Skin epidermis (tissue), 12 donors: ENCODE data around the gene ING3.
"Not testable (repeated sequence)": the region's sequence is repeated elsewhere in the genome, so short reads cannot be mapped to it uniquely, and the experiment has no call there.

Source experiments
- H3K27ac ChIP-seq, 21 experiments: fragments of 200-600 bp; sonication (generic) in 11 of 21; one replicate each; pipeline ENCODE4 v1.5.0; 2020; ENCODE audit warnings: mild to moderate bottlenecking in 3 of 21, inconsistent platforms in 2 of 21, moderate library complexity in 2 of 21
- H3K4me3 ChIP-seq, 7 experiments: fragments of 200-600 bp; sonication (generic) in 2 of 7; one replicate each; pipeline ENCODE4 v1.5.0; 2020; ENCODE audit warnings: inconsistent platforms in 2 of 7, mild to moderate bottlenecking in 2 of 7, moderate library complexity in 1 of 7

ING3 gene

GRCh38 chr7:120998996-120999565 lies 48.5 kb downstream of the ING3 start:
- Histone ChIP-seq H3K27ac (no peak overlapping the region), H3K4me3 (no peak overlapping the region)

GRCh38 chr7:121000081-121000983 lies 49.8 kb downstream of the ING3 start:
- Histone ChIP-seq H3K27ac (peak overlapping the region in 5 of 21 experiments; percentile 0 to 31 (median 22)), H3K4me3 (no peak overlapping the region)

GRCh38 chr7:121001234-121001906 lies 50.8 kb downstream of the ING3 start:
- Histone ChIP-seq H3K27ac (no peak overlapping the region), H3K4me3 (no peak overlapping the region)

GRCh38 chr7:121002048-121002756 lies 51.6 kb downstream of the ING3 start:
- no peak overlapping the region for H3K27ac ChIP-seq

GRCh38 chr7:121002757-121003200 lies 52.2 kb downstream of the ING3 start:
- H3K27ac ChIP-seq = no peak overlapping the region
- H3K4me3 ChIP-seq = no peak overlapping the region

More at GRCh38 chr7:121002048-121002756, 51.6 kb downstream of the ING3 start:
- no peak overlapping the region for H3K4me3 ChIP-seq

GRCh38 chr7:121003986-121004685 lies 53.6 kb downstream of the ING3 start:
- Histone ChIP-seq H3K4me3 (no peak overlapping the region), H3K27ac (no peak overlapping the region)

GRCh38 chr7:121005058-121005457 lies 54.5 kb downstream of the ING3 start:
- not testable (repeated sequence) for H3K27ac ChIP-seq

GRCh38 chr7:121005996-121006584 lies 55.5 kb downstream of the ING3 start:
- Histone ChIP-seq H3K4me3 (no peak overlapping the region), H3K27ac (no peak overlapping the region)

More at GRCh38 chr7:121005058-121005457, 54.5 kb downstream of the ING3 start:
- H3K4me3 ChIP-seq = not testable (repeated sequence)

GRCh38 chr7:121006711-121007315 lies 56.2 kb downstream of the ING3 start:
- no peak overlapping the region for H3K4me3 ChIP-seq
- H3K27ac ChIP-seq = no peak overlapping the region

- no peak overlapping the region for H3K27ac ChIP-seq
- no peak overlapping the region for H3K4me3 ChIP-seq
Observed at GRCh38 chr7:121008816-121009215, 58.2 kb downstream of the ING3 start.

- H3K4me3 ChIP-seq = no peak overlapping the region
- no peak overlapping the region for H3K27ac ChIP-seq
Observed at GRCh38 chr7:121011401-121011800, 60.8 kb downstream of the ING3 start.

- H3K27ac ChIP-seq = no peak overlapping the region
- H3K4me3 ChIP-seq = no peak overlapping the region
Observed at GRCh38 chr7:121012170-121012874, 61.7 kb downstream of the ING3 start.

- Histone ChIP-seq H3K27ac (no peak overlapping the region), H3K4me3 (no peak overlapping the region)
Observed at GRCh38 chr7:121012919-121013318, 62.3 kb downstream of the ING3 start.

- no peak overlapping the region for H3K4me3 ChIP-seq
- H3K27ac ChIP-seq = no peak overlapping the region
Observed at GRCh38 chr7:121015560-121015959, 65.0 kb downstream of the ING3 start.

GRCh38 chr7:121016966-121017365 lies 66.4 kb downstream of the ING3 start:
- no peak overlapping the region for H3K4me3 ChIP-seq
- no peak overlapping the region for H3K27ac ChIP-seq

- no peak overlapping the region for H3K27ac ChIP-seq
- no peak overlapping the region for H3K4me3 ChIP-seq
Observed at GRCh38 chr7:121017586-121017985, 67.0 kb downstream of the ING3 start.

GRCh38 chr7:121019018-121019417 lies 68.4 kb downstream of the ING3 start:
- H3K27ac ChIP-seq = peak overlapping the region in 4 of 21 experiments; percentile 23 to 42 (median 29)
- H3K4me3 ChIP-seq = no peak overlapping the region
